Urothelium cell line (cell line): ENCODE data around the gene LRBA.
"Not testable (repeated sequence)": the region's sequence is repeated elsewhere in the genome, so short reads cannot be mapped to it uniquely, and the experiment has no call there.

Source experiments
- DNase-seq: peaks from one replicate; pipeline ENCODE4 v3.0.0; 2011; ENCODE audit warnings: low spot score, mixed read lengths
- FAIRE-seq: peaks from 2 replicates; lab custom pipeline; 2011; peaks lifted over from hg19 to GRCh38; lab: Jason Lieb, UNC

Gene LRBA

GRCh38 chr4:150533673-150534072 is 481.4 kb downstream of the LRBA start:
- no peak for FAIRE-seq
- no peak for DNase-seq

DNA sequence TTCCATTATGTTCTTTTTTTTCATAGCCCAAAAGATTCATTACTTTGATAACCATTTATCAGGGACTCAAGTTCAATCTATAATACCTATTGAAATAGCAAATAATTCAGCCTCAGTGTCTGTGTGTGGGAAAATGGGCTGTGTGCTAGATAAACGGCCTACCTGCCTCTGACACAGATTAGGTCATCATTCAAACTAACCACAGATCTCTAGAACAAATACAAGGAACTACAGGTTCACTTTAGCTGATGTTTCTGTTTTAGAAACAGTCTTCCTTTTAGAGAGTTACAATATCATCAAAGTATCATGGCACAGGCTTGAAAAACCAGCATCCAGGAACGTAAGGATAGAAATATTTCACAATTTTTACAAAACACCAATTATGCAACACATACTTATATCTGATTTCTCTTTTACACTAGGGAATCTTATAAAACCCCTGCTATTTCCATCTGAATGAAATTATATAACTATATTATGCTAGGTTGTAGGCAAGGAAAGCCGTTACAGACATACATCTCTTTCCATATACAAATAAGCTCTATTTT is 489.7 kb downstream of the LRBA start:
- DNase-seq (no peak), FAIRE-seq (no peak)

DNA sequence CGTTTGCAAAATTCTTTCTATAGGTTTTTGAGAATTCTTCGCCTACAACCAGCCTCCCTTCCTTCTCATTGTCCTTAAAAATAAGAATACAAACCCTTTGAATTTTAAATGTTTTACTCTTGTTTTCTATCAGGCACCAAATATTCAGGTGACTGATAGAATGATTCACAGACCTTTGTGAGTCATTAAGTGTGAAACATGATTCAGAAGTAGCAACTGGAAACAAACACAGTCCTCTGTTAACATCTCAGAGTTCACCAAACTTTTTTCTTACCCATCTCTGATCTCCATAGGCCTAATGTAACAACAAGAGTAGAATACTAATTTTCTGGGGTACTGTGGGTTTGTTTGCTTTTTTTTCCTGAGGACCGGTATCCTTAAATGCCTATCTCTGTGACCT is 496.5 kb downstream of the LRBA start:
- FAIRE-seq (no peak), DNase-seq (peak; percentile 43)

- no peak for DNase-seq
- no peak for FAIRE-seq
Observed at GRCh38 chr4:150515135-150515534, 499.9 kb downstream of the LRBA start.

DNA sequence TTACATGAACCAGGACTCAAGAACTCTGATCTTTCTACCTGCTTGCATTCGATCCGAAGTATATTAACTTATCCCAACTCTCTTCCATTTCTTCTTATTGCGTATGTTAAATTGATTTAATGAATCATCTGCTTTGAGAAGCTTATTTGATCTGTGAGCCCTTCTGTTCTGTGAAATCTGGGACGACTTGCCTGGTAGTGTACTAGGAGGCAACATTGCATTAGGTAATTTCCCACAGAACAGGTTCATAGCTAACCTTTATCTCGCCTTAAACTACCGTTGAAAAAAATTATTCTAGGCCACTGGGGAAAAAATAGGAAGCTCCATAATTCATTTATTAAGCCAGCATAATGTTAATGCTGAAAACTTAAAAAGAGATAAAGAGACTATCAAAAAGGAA is 500.4 kb downstream of the LRBA start:
- DNase-seq, result no peak
- no peak for FAIRE-seq

- FAIRE-seq (no peak), DNase-seq (no peak)
Observed at GRCh38 chr4:150510176-150510865, 504.8 kb downstream of the LRBA start.

DNA sequence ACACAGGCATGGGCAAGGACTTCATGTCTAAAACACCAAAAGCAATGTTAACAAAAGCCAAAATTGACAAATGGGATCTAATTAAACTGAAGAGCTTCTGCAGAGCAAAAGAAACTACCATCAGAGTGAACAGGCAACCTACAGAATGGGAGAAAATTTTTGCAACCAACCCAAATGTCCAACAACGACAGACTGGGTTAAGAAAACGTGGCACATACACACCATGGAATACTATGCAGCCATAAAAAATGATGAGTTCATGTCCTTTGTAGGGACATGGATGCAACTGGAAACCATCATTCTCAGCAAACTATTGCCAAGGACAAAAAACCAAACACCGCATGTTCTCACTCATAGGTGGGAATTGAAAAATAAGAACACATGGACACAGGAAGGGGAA is 507.4 kb downstream of the LRBA start:
- not testable (repeated sequence) for DNase-seq, FAIRE-seq

DNA sequence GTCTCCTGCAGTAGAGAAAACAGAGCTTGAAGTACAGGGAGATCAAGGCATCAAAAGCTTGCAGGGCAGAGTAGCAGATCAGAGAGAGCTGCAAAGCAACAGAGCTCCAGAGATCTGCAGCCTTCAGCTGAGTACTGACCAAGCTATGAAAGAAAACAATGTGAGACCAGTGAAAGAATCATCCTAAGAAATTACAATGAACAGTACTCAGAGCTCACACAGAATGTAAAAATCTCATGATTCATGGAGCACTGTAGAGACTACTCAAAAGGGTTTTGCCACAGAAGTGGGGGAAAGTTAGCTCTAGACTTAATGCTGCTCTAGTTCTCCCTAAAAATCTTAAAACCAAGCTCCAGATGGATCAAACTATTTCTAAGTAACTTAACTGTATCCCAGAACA is 513.1 kb downstream of the LRBA start:
- no peak for FAIRE-seq
- DNase-seq, result no peak

GRCh38 chr4:150501009-150501727 is 513.9 kb downstream of the LRBA start:
- FAIRE-seq, result no peak

GRCh38 chr4:150497612-150498011 is 517.5 kb downstream of the LRBA start:
- FAIRE-seq (no peak), DNase-seq (no peak)

More at GRCh38 chr4:150501009-150501727, 513.9 kb downstream of the LRBA start:
- DNase-seq, result no peak

GRCh38 chr4:150495550-150495949 is 519.5 kb downstream of the LRBA start:
- FAIRE-seq (no peak), DNase-seq (no peak)

- FAIRE-seq (no peak), DNase-seq (no peak)
Observed at GRCh38 chr4:150493851-150494250, 521.2 kb downstream of the LRBA start.

DNA sequence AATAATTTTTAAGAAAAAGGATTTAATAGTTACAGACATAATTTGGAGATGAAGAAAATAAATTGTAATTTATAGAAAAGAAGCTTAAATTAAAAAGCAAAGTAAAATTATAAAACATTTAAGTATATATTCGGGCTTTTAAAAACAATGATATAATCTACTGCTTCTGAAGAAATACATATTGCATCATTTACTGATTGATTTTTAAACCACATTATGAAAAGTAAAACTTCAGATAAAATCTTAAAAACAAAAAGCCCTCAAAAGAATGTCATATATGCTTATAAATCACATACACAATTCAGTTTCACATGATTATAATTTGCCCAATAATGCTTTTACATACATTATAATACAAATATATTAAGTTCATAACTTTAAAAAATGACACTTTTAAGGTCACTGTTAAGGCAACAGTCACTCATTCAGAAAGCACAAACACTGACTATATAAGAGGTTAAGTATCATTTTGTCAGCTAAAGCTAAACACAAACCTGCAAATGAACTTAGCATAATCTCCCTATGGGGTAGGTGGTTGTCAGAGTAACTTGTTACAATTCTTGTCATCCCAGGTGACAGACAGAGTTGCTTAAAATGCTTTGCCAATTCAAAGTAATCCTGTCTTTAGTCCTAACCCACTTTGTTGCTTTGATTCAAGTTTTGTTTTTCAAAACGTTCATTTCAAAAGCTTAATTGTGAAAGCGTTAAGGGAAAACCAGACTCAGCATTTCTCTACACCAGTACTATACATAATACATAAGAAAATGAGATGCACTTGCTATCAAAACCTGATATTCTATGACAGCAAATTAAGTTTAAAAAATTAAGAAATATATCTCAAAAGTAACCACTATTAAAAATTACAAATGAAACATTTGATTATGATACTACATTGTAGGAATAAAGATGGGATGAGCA is 523.7 kb downstream of the LRBA start:
- FAIRE-seq, result no peak
- no peak for DNase-seq

DNA sequence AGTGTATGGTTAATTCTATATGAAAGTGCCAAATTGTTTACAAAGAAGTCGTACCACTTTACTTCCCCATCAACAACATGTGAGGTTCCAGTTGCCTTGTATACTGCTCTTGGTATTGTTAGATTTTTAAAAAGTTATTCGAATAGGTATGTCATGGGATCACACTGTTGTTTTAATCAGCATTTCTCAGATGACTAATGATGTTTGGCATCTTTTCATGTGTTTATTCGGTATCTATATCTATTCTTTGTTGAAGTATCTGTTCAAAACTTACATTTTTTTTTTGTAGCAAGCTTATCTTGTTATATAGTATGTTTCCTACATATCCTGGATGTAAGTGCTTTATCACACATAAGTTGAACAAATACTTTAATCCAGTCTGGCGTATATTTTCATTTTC is 532.5 kb downstream of the LRBA start:
- DNase-seq (no peak), FAIRE-seq (no peak)

- no peak for DNase-seq
- no peak for FAIRE-seq
Observed at GRCh38 chr4:150479657-150480056, 535.4 kb downstream of the LRBA start.

DNA sequence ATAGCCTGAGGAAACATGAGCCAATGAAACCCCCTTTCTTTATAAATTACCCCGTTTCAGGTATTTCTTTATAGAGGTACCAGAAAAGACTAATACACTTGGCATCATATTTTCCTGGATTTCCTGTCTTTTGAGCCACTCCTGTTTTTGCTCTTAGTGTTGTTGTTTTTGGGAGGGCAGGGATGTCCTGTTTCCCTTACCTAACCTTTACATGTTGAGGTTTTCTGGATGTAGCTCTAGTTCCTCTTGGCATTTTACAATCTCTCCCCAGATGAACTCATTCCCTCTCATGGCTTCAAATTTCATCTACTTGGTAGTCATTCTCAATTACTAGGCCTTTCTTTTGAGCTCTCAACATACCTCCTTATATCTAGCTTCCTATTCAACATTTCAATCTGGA is 537.2 kb downstream of the LRBA start:
- no peak for FAIRE-seq
- DNase-seq, result no peak

DNA sequence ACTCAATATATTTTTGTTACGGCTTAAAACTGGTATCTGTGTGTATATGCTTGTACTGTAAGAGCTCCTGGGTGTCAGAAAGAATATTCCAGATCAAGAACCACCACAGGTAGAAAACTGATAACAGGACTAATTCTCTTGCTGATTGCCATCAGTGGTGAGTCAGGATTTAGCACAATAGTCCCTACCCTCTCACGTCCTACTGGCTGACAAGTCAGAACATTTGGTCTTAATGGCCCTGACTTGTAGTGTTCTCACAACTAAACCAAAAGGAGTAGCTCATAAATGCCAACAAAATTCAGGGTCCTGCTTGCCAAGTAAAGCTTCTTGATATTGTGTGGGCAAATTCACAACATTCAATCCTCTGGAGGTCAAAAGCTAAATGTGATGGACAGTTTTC is 538.3 kb downstream of the LRBA start:
- FAIRE-seq (no peak), DNase-seq (no peak)

DNA sequence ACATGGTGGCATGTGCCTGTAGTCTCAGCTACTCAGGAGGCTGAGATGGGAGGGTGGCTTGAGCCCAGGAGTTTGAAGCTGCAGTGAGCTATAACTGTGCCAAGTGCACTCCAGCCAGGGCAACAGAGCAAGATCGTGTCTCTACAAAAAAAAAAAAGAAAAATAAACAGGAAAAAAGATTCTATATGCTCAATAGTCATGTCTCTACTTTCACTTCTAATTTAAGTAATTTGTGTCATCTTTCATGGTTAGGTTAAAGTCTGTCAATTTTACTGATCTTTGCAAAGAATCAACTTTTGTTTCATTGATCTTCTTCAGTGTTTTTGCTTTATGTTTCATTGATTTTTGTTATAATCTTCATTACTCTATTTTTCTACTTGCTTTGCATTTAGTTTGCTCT is 539.3 kb downstream of the LRBA start:
- FAIRE-seq, result no peak
- DNase-seq, result no peak

DNA sequence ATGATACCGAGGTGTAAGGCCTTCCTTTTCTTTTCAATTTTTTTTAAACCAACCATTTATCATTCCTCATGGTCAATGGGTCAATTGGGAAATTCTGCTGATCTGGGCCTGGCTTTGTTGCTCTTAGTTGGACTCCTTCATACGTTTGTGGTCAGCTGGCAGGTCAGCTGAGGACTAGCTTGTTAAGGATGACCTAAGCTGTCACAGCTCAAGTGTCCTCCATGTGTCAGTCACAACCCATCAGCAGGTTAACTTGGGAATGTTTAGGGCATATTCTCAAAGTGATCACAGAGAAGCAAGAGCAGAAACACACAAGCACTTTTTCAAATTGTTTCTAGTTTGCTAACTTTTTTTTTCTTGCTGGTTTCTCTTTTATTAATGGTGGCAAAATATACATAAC is 550.6 kb downstream of the LRBA start:
- DNase-seq (no peak), FAIRE-seq (no peak)

GRCh38 chr4:150462743-150463142 is 552.3 kb downstream of the LRBA start:
- FAIRE-seq, result no peak
- DNase-seq, result no peak

GRCh38 chr4:150461957-150462356 is 553.1 kb downstream of the LRBA start:
- DNase-seq (no peak), FAIRE-seq (no peak)
